Subcutaneous adipose tissue (tissue), 4 donors: ENCODE data around the gene CA12. TPM values are rescaled to one million over a fixed set of nuclear protein-coding genes. Genes with fewer than 3 reads are reported as not detected.

Source experiments
- total RNA-seq, 4 donors: library from RNA; depleted of rRNA; stranded (reverse); fragments of >200 nt; gene quantifications; one replicate each; pipeline ENCODE4 v1.1.0, GENCODE V29; 2016
- TF ChIP-seq, protein P1 (sequence below): fragments of 450-650 bp; IDR thresholded peaks from one replicate; pipeline ENCODE4 v1.5.1; 2016; ENCODE audit warnings: low read depth, mild to moderate bottlenecking, control low read depth, antibody characterized with exemption, moderate library complexity

The CA12 gene
- total RNA-seq, 4 donors from 2014 or later = 1.5 to 16.3 (median 3.7) TPM

GRCh38 chr15:63401714-63402497 lies 20.3 kb upstream of the CA12 start:
- TF ChIP-seq, protein P1, sequence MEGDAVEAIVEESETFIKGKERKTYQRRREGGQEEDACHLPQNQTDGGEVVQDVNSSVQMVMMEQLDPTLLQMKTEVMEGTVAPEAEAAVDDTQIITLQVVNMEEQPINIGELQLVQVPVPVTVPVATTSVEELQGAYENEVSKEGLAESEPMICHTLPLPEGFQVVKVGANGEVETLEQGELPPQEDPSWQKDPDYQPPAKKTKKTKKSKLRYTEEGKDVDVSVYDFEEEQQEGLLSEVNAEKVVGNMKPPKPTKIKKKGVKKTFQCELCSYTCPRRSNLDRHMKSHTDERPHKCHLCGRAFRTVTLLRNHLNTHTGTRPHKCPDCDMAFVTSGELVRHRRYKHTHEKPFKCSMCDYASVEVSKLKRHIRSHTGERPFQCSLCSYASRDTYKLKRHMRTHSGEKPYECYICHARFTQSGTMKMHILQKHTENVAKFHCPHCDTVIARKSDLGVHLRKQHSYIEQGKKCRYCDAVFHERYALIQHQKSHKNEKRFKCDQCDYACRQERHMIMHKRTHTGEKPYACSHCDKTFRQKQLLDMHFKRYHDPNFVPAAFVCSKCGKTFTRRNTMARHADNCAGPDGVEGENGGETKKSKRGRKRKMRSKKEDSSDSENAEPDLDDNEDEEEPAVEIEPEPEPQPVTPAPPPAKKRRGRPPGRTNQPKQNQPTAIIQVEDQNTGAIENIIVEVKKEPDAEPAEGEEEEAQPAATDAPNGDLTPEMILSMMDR = no peak

GRCh38 chr15:63401078-63401477 lies 19.4 kb upstream of the CA12 start:
- TF ChIP-seq, protein P1 = no peak

DNA sequence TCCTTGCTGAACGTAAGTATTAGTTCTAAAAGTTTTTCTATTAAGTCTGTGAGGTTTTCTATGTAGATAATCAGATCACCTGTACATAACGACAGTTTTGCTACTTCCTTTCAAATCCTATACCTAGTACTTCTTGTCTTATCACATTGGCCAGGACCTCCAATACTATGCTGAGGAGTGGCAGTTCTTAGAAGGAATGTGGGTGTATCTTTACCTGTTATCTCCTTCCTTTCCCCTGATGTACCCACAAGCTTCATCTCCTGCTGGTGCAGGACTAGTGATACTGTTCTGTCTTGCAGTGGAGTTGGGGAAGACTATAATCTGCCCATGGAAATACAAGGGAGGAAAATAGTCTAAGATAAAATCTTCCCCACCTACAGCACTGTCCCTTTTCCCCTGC lies 16.8 kb upstream of the CA12 start:
- TF ChIP-seq, protein P1 = no peak

GRCh38 chr15:63396152-63396928 lies 14.7 kb upstream of the CA12 start:
- TF ChIP-seq, protein P1 = no peak

- TF ChIP-seq, protein P1 = no peak
Observed at GRCh38 chr15:63395730-63396151, 14.1 kb upstream of the CA12 start.

- TF ChIP-seq, protein P1 = no peak
Observed at GRCh38 chr15:63392361-63393009, 10.8 kb upstream of the CA12 start.
